Testis (tissue), 2 donors: ENCODE data around the gene TSLP.

ENCODE experiments used
- POLR2A ChIP-seq: fragments of 450-650 bp; IDR thresholded peaks from one replicate; pipeline ENCODE4 v1.6.1; 2017; ENCODE audit warnings: antibody characterized with exemption, mild to moderate bottlenecking, moderate library complexity
- TF ChIP-seq, protein P1 (sequence below), 3 experiments: fragments of 450-650 bp in 2 of 3; fragments of 200-600 bp in 1 of 3; sonication (generic) in 1 of 3; IDR thresholded peaks; one replicate each; pipeline ENCODE4 v1.5.1; 2016 to 2019; ENCODE audit warnings: antibody characterized with exemption in 3 of 3, mild to moderate bottlenecking in 2 of 3, moderate library complexity in 1 of 3

DNA sequence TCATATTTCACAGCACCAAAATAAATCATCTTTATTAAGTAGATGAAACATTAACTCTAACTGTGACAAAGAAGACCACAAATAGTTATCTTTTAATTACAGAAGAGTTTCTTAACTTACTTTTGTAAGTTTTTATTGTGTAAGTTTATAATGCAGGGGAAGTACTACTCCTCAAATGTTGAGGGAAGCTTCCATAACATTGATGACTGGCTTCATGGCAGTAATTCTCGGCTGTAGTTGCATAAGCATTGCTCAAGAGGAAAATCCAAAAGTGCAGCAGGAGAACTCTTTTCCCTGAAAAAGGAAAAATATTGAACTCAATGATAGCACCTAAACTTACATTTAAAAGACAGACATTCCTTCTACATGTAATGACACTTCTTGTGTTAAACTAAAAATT, 4.6 kb downstream of the TSLP start:
- TF ChIP-seq, protein P1, sequence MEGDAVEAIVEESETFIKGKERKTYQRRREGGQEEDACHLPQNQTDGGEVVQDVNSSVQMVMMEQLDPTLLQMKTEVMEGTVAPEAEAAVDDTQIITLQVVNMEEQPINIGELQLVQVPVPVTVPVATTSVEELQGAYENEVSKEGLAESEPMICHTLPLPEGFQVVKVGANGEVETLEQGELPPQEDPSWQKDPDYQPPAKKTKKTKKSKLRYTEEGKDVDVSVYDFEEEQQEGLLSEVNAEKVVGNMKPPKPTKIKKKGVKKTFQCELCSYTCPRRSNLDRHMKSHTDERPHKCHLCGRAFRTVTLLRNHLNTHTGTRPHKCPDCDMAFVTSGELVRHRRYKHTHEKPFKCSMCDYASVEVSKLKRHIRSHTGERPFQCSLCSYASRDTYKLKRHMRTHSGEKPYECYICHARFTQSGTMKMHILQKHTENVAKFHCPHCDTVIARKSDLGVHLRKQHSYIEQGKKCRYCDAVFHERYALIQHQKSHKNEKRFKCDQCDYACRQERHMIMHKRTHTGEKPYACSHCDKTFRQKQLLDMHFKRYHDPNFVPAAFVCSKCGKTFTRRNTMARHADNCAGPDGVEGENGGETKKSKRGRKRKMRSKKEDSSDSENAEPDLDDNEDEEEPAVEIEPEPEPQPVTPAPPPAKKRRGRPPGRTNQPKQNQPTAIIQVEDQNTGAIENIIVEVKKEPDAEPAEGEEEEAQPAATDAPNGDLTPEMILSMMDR (IDR thresholded peaks at IDR 0.05), result no peak
- TF ChIP-seq POLR2A, result no peak
